Keratinocyte (primary cell): ENCODE results near the gene PRKCI.

Experiments used
- EZH2 ChIP-seq: IDR thresholded peaks from one replicate; pipeline ENCODE4 v1.6.1; 2012; ENCODE audit warnings: inconsistent platforms, mild to moderate bottlenecking, low read length, moderate library complexity
- TF ChIP-seq, protein P1 (sequence below), 3 experiments: IDR thresholded peaks in 1 of 3; conservative IDR thresholded peaks in 1 of 3; optimal IDR thresholded peaks in 1 of 3; 2 replicates in 2 of 3; 3 replicates in 1 of 3; pipeline versions ENCODE3 to v1.5.1; 2011; ENCODE audit warnings: low read length in 3 of 3, mild to moderate bottlenecking in 3 of 3, moderate library complexity in 2 of 3, control low read depth in 1 of 3, inconsistent platforms in 1 of 3; ENCODE audit not compliant: insufficient read depth in 2 of 3; ENCODE audit errors: extremely low read depth in 1 of 3

DNA sequence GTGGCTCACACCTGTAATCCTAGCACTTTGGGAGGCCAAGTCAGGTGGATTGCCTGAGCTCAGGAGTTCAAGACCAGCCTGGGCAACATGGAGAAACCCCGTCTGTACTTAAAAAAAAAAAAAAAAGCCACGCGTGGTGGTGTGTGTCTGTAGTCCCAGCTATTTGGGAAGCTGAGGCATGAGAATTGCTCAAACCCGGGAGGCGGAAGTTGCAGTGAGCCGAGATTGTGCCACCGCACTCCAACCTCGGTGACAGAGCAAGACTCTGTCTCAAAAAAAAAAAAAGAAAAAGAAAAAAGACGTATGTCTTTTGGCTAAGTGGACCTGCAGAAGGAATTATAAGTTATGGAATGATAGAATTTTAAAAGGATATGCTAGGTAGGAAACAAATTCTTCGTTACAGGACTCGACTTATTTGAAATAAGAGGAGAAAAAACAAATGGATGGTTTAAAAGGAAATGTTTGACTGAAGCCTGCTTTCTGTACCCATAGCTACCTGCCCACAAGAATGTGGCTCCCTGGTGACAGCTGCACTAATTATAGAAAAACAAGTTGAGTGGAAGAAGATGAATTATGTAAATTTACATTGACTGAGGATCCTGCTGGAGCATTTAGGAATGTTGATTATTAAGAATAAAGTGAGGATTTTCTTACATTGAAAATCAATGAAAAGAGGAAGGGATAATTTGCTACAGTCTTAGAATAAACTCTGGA lies 99.3 kb downstream of the PRKCI start:
- no peak for TF ChIP-seq EZH2
- TF ChIP-seq, protein P1, sequence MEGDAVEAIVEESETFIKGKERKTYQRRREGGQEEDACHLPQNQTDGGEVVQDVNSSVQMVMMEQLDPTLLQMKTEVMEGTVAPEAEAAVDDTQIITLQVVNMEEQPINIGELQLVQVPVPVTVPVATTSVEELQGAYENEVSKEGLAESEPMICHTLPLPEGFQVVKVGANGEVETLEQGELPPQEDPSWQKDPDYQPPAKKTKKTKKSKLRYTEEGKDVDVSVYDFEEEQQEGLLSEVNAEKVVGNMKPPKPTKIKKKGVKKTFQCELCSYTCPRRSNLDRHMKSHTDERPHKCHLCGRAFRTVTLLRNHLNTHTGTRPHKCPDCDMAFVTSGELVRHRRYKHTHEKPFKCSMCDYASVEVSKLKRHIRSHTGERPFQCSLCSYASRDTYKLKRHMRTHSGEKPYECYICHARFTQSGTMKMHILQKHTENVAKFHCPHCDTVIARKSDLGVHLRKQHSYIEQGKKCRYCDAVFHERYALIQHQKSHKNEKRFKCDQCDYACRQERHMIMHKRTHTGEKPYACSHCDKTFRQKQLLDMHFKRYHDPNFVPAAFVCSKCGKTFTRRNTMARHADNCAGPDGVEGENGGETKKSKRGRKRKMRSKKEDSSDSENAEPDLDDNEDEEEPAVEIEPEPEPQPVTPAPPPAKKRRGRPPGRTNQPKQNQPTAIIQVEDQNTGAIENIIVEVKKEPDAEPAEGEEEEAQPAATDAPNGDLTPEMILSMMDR (optimal IDR thresholded peaks at IDR 0.05 in 1 of 3, IDR thresholded peaks at IDR 0.05 in 1 of 3, conservative IDR thresholded peaks at IDR 0.05 in 1 of 3; ENCODE audit: extremely low read depth in 1 of 3, insufficient read depth in 2 of 3, low read length in 3 of 3): no peak
